Measurements from ENCODE around the gene ERCC6L2. TPM values are rescaled to one million over a fixed set of nuclear protein-coding genes. Genes with fewer than 3 reads are reported as not detected.

ERCC6L2 gene
- total RNA-seq, 2 donors from 2014 or later, result 37.7 to 44.2 TPM

DNA sequence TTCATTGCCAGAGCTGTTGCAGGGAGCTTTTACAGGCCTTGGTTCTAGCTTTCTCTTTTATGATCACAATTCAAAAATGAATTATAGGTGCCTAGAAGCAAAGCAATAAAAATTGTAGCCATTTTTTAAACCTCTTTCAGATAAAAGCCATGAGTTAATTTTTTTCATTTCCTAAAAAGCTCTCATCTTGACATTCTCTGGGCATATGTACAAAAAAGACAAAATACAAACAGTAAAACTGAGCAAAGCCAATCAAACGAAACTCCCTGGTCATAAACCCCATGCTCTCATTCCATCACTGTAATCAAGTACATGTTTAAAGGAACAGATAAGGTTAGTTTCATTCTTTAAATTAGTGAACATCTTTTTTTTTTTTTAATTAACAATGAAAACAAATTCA, 101.9 kb downstream of the ERCC6L2 start:
- H3K9ac ChIP-seq (ENCODE audit: extremely low read depth, low read length, poor library complexity, severe bottlenecking), result no peak overlapping the region
- H3K9me3 Mint-ChIP-seq, result no peaks in the 10 kb centered on the region

DNA sequence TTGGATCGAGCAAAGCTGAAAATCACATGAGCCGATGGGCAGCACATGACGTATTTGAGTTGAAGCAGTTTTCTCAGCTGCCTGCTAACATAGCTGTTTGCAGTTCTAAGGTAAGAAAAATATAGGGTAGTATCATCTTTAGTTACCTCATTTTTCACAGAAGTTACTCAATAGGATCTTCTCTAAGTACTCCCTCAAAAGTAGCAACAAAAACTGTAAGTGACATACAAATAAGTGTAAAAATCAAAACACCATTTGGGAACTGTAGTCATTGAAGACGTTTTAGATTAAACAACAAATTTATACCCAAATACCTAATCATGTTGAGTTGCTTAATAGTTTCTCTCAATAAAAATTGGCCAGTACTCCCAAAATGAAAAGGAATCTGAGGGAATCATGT, 102.6 kb downstream of the ERCC6L2 start:
- TF ChIP-seq CTCF (conservative IDR thresholded peaks at IDR 0.05), result no peak
- no peaks in the 10 kb centered on the region for H3K4me1 ChIP-seq (ENCODE audit: control insufficient read depth, insufficient read depth, low read length)
- 94 to 100% methylated on average over 4 of the region's 4 CpGs for WGBS, 2 experiments (ENCODE audit: insufficient coverage in 1 of 2, insufficient read length in 1 of 2)

More for the DNA sequence above, 101.9 kb downstream of the ERCC6L2 start:
- no peaks in the 10 kb centered on the region for H3K4me1 Mint-ChIP-seq
- H3K36me3 ChIP-seq (ENCODE audit: control insufficient read depth, insufficient read depth, low read length), result peaks cover 41% of the 10 kb centered on the region
- H3K27me3 Mint-ChIP-seq (ENCODE audit: insufficient read depth), result no peaks in the 10 kb centered on the region
- DNase-seq, result no peak
- H3K4me3 Mint-ChIP-seq, result no peak overlapping the region
- no peaks in the 10 kb centered on the region for H3K9me3 ChIP-seq (ENCODE audit: control insufficient read depth, low read length)
- peaks cover 22% of the 10 kb centered on the region for H3K36me3 Mint-ChIP-seq (ENCODE audit: low read depth)
- H3K27ac ChIP-seq (ENCODE audit: low read depth, low read length), result no peak overlapping the region
- no peaks in the 10 kb centered on the region for H3K27me3 ChIP-seq (ENCODE audit: control insufficient read depth, insufficient read depth, low read length, poor library complexity, severe bottlenecking)
- TF ChIP-seq CTCF (conservative IDR thresholded peaks at IDR 0.05), result no peak
- H3K4me3 ChIP-seq (ENCODE audit: low read length), result no peak overlapping the region
- no peaks in the 10 kb centered on the region for H3K4me1 ChIP-seq (ENCODE audit: control insufficient read depth, insufficient read depth, low read length)
- WGBS, 2 experiments (ENCODE audit: insufficient coverage in 1 of 2, insufficient read length in 1 of 2), result 85% methylated on average over 1 of the region's 1 CpG; no CpG with 5 or more reads in 1 of the 2 experiments
- no peak overlapping the region for H3K27ac Mint-ChIP-seq

GRCh38 chr9:95979446-95979845, 104.0 kb downstream of the ERCC6L2 start:
- WGBS, 2 experiments (ENCODE audit: insufficient coverage in 1 of 2, insufficient read length in 1 of 2), result 95 to 96% methylated on average over 2 to 4 of the region's 4 CpGs
- H3K4me3 Mint-ChIP-seq, result no peak overlapping the region
- no peaks in the 10 kb centered on the region for H3K27me3 Mint-ChIP-seq (ENCODE audit: insufficient read depth)
- H3K27ac Mint-ChIP-seq, result peak overlapping the region; percentile 23
- H3K9me3 Mint-ChIP-seq, result no peaks in the 10 kb centered on the region
- Histone ChIP-seq H3K9ac (ENCODE audit: extremely low read depth, low read length, poor library complexity, severe bottlenecking) (no peak overlapping the region), H3K27ac (ENCODE audit: low read depth, low read length) (no peak overlapping the region), H3K27me3 (ENCODE audit: control insufficient read depth, insufficient read depth, low read length, poor library complexity, severe bottlenecking) (no peaks in the 10 kb centered on the region), H3K4me3 (ENCODE audit: low read length) (no peak overlapping the region), H3K4me1 (ENCODE audit: control insufficient read depth, insufficient read depth, low read length) (no peaks in the 10 kb centered on the region), H3K36me3 (ENCODE audit: control insufficient read depth, insufficient read depth, low read length) (peaks cover 21% of the 10 kb centered on the region), H3K9me3 (ENCODE audit: control insufficient read depth, low read length) (no peaks in the 10 kb centered on the region)
- no peaks in the 10 kb centered on the region for H3K4me1 Mint-ChIP-seq
- H3K36me3 Mint-ChIP-seq (ENCODE audit: low read depth), result peaks cover 7% of the 10 kb centered on the region
- TF ChIP-seq CTCF (conservative IDR thresholded peaks at IDR 0.05), result no peak
- no peak for DNase-seq

More for the DNA sequence above, 102.6 kb downstream of the ERCC6L2 start:
- Mint-ChIP-seq H3K4me1 (no peaks in the 10 kb centered on the region), H3K36me3 (ENCODE audit: low read depth) (peaks cover 14% of the 10 kb centered on the region), H3K4me3 (no peak overlapping the region), H3K27ac (no peak overlapping the region), H3K9me3 (no peaks in the 10 kb centered on the region), H3K27me3 (ENCODE audit: insufficient read depth) (no peaks in the 10 kb centered on the region)
- Histone ChIP-seq H3K27ac (ENCODE audit: low read depth, low read length) (no peak overlapping the region), H3K9ac (ENCODE audit: extremely low read depth, low read length, poor library complexity, severe bottlenecking) (no peak overlapping the region), H3K4me3 (ENCODE audit: low read length) (no peak overlapping the region), H3K27me3 (ENCODE audit: control insufficient read depth, insufficient read depth, low read length, poor library complexity, severe bottlenecking) (no peaks in the 10 kb centered on the region), H3K36me3 (ENCODE audit: control insufficient read depth, insufficient read depth, low read length) (peaks cover 34% of the 10 kb centered on the region), H3K9me3 (ENCODE audit: control insufficient read depth, low read length) (no peaks in the 10 kb centered on the region)
- no peak for DNase-seq
